ENCODE measurements around the gene MALRD1.

GRCh38 chr10:19730907-19731217 lies 682.3 kb downstream of the MALRD1 start:
- TF ChIP-seq CTCF (conservative IDR thresholded peaks at IDR 0.05 in 1 of 2, IDR thresholded peaks at IDR 0.05 in 1 of 2; ENCODE audit: extremely low read depth in 1 of 2, insufficient read depth in 1 of 2, low read depth in 1 of 2, low read length in 2 of 2) (no peak), EZH2 (IDR thresholded peaks at IDR 0.05; ENCODE audit: borderline replicate concordance, low read length) (no peak)
